ENCODE measurements around the gene COPG1.

The COPG1 gene

GRCh38 chr3:129226374-129226773 is 23.0 kb upstream of the COPG1 start:
- Histone ChIP-seq H3K27me3 (no peaks in the 10 kb centered on the region), H3K4me1 (ENCODE audit: control insufficient read depth in 1 of 2, insufficient read depth in 1 of 2, low read depth in 1 of 2, low read length in 1 of 2) (peaks cover 59 to 73% of the 10 kb centered on the region in 2 experiments), H3K27ac (peak overlapping the region; percentile 98), H3K36me3 (no peaks in the 10 kb centered on the region), H3K4me3 (ENCODE audit: low read depth in 1 of 2, low read length in 1 of 2) (no peak overlapping the region), H3K9me3 (no peaks in the 10 kb centered on the region)
- TF ChIP-seq CTCF (IDR thresholded peaks at IDR 0.05), result no peak

- Histone ChIP-seq H3K27ac (peak overlapping the region; percentile 98), H3K27me3 (no peaks in the 10 kb centered on the region), H3K4me3 (ENCODE audit: low read depth in 1 of 2, low read length in 1 of 2) (peak overlapping the region; percentile 66 to 69), H3K9me3 (no peaks in the 10 kb centered on the region), H3K36me3 (no peaks in the 10 kb centered on the region), H3K4me1 (ENCODE audit: control insufficient read depth in 1 of 2, insufficient read depth in 1 of 2, low read depth in 1 of 2, low read length in 1 of 2) (peaks cover 82 to 98% of the 10 kb centered on the region in 2 experiments)
- no peak for TF ChIP-seq CTCF (IDR thresholded peaks at IDR 0.05)
Measured at GRCh38 chr3:129228891-129229585, 20.4 kb upstream of the COPG1 start.

- no peak for TF ChIP-seq CTCF (IDR thresholded peaks at IDR 0.05)
- Histone ChIP-seq H3K27ac (peak overlapping the region; percentile 98), H3K4me3 (ENCODE audit: low read depth in 1 of 2, low read length in 1 of 2) (peak overlapping the region; percentile 66 to 69), H3K27me3 (no peaks in the 10 kb centered on the region), H3K4me1 (ENCODE audit: control insufficient read depth in 1 of 2, insufficient read depth in 1 of 2, low read depth in 1 of 2, low read length in 1 of 2) (peaks cover 86 to 98% of the 10 kb centered on the region in 2 experiments), H3K36me3 (peaks cover under 1% of the 10 kb centered on the region), H3K9me3 (no peaks in the 10 kb centered on the region)
Measured at GRCh38 chr3:129230311-129231019, 18.9 kb upstream of the COPG1 start.

GRCh38 chr3:129231331-129232119 is 17.9 kb upstream of the COPG1 start:
- peaks cover 82 to 95% of the 10 kb centered on the region in 2 experiments for H3K4me1 ChIP-seq (ENCODE audit: control insufficient read depth in 1 of 2, insufficient read depth in 1 of 2, low read depth in 1 of 2, low read length in 1 of 2)
- no peaks in the 10 kb centered on the region for H3K27me3 ChIP-seq
- peak overlapping the region; percentile 98 for H3K27ac ChIP-seq
- peak; percentile 22 for TF ChIP-seq CTCF (IDR thresholded peaks at IDR 0.05)
- H3K9me3 ChIP-seq, result no peaks in the 10 kb centered on the region
- H3K36me3 ChIP-seq, result peaks cover 10% of the 10 kb centered on the region
- peak overlapping the region; percentile 66 to 69 for H3K4me3 ChIP-seq (ENCODE audit: low read depth in 1 of 2, low read length in 1 of 2)

GRCh38 chr3:129233538-129233937 is 15.9 kb upstream of the COPG1 start:
- TF ChIP-seq CTCF (IDR thresholded peaks at IDR 0.05), result peak; percentile 18
- no peaks in the 10 kb centered on the region for H3K27me3 ChIP-seq
- H3K4me1 ChIP-seq (ENCODE audit: control insufficient read depth in 1 of 2, insufficient read depth in 1 of 2, low read depth in 1 of 2, low read length in 1 of 2), result peaks cover 80 to 95% of the 10 kb centered on the region in 2 experiments
- H3K4me3 ChIP-seq (ENCODE audit: low read depth in 1 of 2, low read length in 1 of 2), result peak overlapping the region; percentile 56 to 66
- H3K36me3 ChIP-seq, result peaks cover 28% of the 10 kb centered on the region
- H3K9me3 ChIP-seq, result no peaks in the 10 kb centered on the region
- peak overlapping the region; percentile 98 for H3K27ac ChIP-seq
